Measurements from ENCODE around the gene CTNNA3. TPM values are rescaled to one million over a fixed set of nuclear protein-coding genes. Genes with fewer than 3 reads are reported as not detected.
A peak's percentile ranks its signal among the peaks of the same experiment; 100 is the strongest.

The CTNNA3 gene
- total RNA-seq, 1 experiment from 2014 or later, result 0.32 TPM

GRCh38 chr10:66455304-66455703 is 1240.7 kb downstream of the CTNNA3 start:
- H2AFZ ChIP-seq (ENCODE audit: low read depth, low read length, poor library complexity, severe bottlenecking), result peak overlapping the region; percentile 5
- no peak overlapping the region for H3K4me2 ChIP-seq (ENCODE audit: low read length)
- peak; percentile 93 for ATAC-seq
- H3K36me3 ChIP-seq (ENCODE audit: control insufficient read depth in 1 of 2, insufficient read depth in 2 of 2, low read length in 2 of 2), result no peaks in the 10 kb centered on the region
- H3K4me1 ChIP-seq (ENCODE audit: control insufficient read depth in 1 of 2, insufficient read depth in 2 of 2, low read length in 2 of 2), result no peaks in the 10 kb centered on the region
- H3K79me2 ChIP-seq (ENCODE audit: insufficient read depth, low read length), result no peaks in the 10 kb centered on the region
- ChIA-PET POLR2A (no interaction called here), RAD21 (ENCODE audit: low non-redundant PET in 1 of 2, low total read pairs in 2 of 2, uncharacterized antibody in 2 of 2, unreplicated experiment in 2 of 2) (no interaction called here), CTCF (no interaction called here)
- H3K27ac ChIP-seq (ENCODE audit: low read depth, low read length), result no peak overlapping the region
- H3K9ac ChIP-seq (ENCODE audit: low read length), result no peak overlapping the region
- intact Hi-C loops (cut with micrococcal nuclease), result no loop called here
- no peak overlapping the region for H3K4me3 ChIP-seq (replicated peaks in 1 of 2; ENCODE audit: low read depth in 1 of 2, low read length in 2 of 2)
- BruUV-seq (replicated peaks), result no TSS peak
- no peaks in the 10 kb centered on the region for H3K9me3 ChIP-seq (ENCODE audit: control insufficient read depth in 1 of 2, insufficient read depth in 1 of 2, low read depth in 1 of 2, low read length in 2 of 2)
- DNase-seq (ENCODE audit: low read depth, low spot score), result peak; percentile 41
- H4K20me1 ChIP-seq (ENCODE audit: insufficient read depth), result no peaks in the 10 kb centered on the region
- TF ChIP-seq RAD21 (IDR thresholded peaks at IDR 0.05; ENCODE audit: low read depth) (peak; percentile 31; the same call in 1 of the 2 replicates), FOSL1 (IDR thresholded peaks at IDR 0.05; ENCODE audit: low read depth) (no peak), CEBPB (IDR thresholded peaks at IDR 0.05; ENCODE audit: low read depth) (no peak), CTCF (IDR thresholded peaks at IDR 0.05 in 2 of 3, conservative IDR thresholded peaks at IDR 0.05 in 1 of 3; ENCODE audit: borderline replicate concordance in 1 of 3, insufficient read depth in 1 of 3, low read depth in 2 of 3, low read length in 2 of 3) (peak; percentile 11 to 62 (median 53); a peak in 5 of 6 replicates), YY1 (IDR thresholded peaks at IDR 0.05; ENCODE audit: extremely low read depth, insufficient replicate concordance, low read depth, low read length) (no peak)
- H3K27me3 ChIP-seq (ENCODE audit: insufficient read depth, low read length), result no peaks in the 10 kb centered on the region
- no peaks in the 10 kb centered on the region for H3K9me2 ChIP-seq (ENCODE audit: insufficient read depth)

DNA sequence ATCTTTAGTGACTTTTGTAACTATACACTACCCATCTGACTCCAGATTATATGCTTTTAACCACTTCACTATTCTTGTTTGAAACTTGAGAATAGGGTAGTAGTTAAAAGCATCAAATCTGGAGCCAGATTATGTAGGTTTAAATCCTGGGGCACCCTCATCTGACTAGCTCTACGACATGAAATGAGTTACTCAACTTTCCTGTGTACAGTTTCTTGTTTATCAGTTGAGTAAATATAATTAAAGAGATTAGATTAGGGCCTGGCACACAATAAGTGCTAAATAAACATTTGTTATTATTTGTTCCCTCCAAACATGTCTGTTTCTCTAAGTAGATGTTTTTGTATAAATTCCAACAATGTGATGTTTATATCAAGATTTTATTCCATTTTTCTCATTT is 1255.4 kb downstream of the CTNNA3 start:
- Histone ChIP-seq H2AFZ (ENCODE audit: low read depth, low read length, poor library complexity, severe bottlenecking) (no peak overlapping the region), H3K27ac (ENCODE audit: low read depth, low read length) (no peak overlapping the region), H3K36me3 (ENCODE audit: control insufficient read depth in 1 of 2, insufficient read depth in 2 of 2, low read length in 2 of 2) (no peaks in the 10 kb centered on the region), H3K9me2 (ENCODE audit: insufficient read depth) (no peaks in the 10 kb centered on the region), H3K27me3 (ENCODE audit: insufficient read depth, low read length) (no peaks in the 10 kb centered on the region), H3K4me2 (ENCODE audit: low read length) (no peak overlapping the region), H3K9ac (ENCODE audit: low read length) (no peak overlapping the region), H3K79me2 (ENCODE audit: insufficient read depth, low read length) (no peaks in the 10 kb centered on the region), H3K9me3 (ENCODE audit: control insufficient read depth in 1 of 2, insufficient read depth in 1 of 2, low read depth in 1 of 2, low read length in 2 of 2) (no peaks in the 10 kb centered on the region), H3K4me1 (ENCODE audit: control insufficient read depth in 1 of 2, insufficient read depth in 2 of 2, low read length in 2 of 2) (no peaks in the 10 kb centered on the region), H3K4me3 (replicated peaks in 1 of 2; ENCODE audit: low read depth in 1 of 2, low read length in 2 of 2) (no peak overlapping the region), H4K20me1 (ENCODE audit: insufficient read depth) (no peaks in the 10 kb centered on the region)
- RAD21 ChIA-PET (ENCODE audit: low non-redundant PET in 1 of 2, low total read pairs in 2 of 2, uncharacterized antibody in 2 of 2, unreplicated experiment in 2 of 2), result no interaction called here
- CTCF ChIA-PET, result no interaction called here
- intact Hi-C loops (cut with micrococcal nuclease), result no loop called here
- POLR2A ChIA-PET, result no interaction called here
- DNase-seq (ENCODE audit: low read depth, low spot score) (no peak), ATAC-seq (no peak)
- TF ChIP-seq RAD21 (IDR thresholded peaks at IDR 0.05; ENCODE audit: low read depth), result no peak
- TF ChIP-seq EGR1 (IDR thresholded peaks at IDR 0.05; ENCODE audit: low read depth), result no peak
- TF ChIP-seq ZNF274 (IDR thresholded peaks at IDR 0.05; ENCODE audit: low read depth, low read length), result no peak
- no peak for TF ChIP-seq TCF7L2 (IDR thresholded peaks at IDR 0.05; ENCODE audit: borderline replicate concordance, extremely low read depth, insufficient read depth, insufficient read length)
- no TSS peak for BruUV-seq (replicated peaks)
